ENCODE results near the gene SEMA6B.
"Not testable (repeated sequence)": the region's sequence is repeated elsewhere in the genome, so short reads cannot be mapped to it uniquely, and the experiment has no call there.

Gene SEMA6B

DNA sequence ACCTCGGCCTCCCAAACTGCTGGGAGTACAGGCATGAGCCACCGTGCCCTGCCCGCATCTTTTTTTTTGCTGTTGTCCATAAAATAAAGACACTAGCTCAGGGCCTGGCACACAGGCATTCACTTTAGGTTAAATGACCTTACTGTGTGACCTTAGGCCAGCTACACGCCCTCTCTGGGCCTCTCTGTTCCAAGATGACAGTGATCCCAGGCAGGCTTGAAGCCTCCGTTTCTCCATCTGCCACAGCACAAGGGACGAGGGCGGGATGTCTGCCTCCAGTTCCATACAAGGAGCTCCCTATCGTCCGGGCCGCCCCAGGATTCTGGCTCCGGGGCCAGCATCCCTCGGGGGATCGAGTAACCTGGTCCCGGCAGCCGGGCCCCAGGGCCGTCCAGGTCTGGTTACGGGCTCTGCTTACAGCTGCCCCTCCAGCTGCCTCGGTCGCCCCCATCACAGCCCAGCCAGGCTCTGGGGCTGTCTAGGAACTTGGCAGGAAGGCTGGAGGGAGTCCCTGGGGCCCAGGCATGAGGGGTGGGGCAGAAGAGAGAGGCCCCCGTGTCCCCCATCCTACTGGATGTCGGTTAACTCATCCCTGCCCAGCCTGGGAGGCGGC is 11.9 kb upstream of the SEMA6B start:
- no peak for DNase-seq

DNA sequence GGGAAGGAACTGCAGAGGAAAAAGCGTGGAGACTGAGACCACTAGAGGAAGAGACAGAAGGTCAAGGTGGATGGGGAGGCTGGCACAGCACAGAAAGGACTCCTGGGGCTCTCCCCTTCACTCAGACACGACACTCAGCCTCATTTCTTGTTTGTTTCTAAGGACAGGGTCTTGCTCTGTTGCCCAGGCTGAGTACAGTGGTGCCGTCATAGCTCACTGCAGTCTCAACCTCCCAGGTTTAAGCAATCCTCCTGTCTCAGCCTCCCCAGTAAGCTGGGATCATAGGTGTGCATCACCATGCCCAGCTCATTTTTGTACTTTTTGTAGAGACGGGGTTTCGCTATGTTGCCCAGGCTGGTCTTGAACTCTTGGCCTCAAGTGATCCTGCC is 11.4 kb upstream of the SEMA6B start:
- no peak for DNase-seq

DNA sequence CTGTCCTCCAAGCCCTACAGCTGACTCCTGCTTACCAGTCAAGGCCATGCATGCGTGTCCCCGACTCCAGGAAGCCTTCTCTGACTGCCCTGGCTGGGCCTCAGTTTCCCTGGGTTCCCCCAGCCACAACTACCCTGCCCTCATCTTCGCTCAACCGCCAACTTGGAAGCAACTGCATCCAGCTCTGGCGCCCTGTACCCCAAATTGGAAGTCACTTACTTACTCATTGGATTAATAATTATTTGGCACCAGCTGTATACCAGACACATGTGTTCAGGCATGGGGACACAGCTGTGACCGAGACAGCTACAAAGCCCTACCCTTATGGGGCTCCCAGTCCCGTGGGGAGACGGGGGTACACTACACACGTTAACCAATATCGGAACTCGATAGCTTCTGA is 10.9 kb upstream of the SEMA6B start:
- no peak for DNase-seq

DNA sequence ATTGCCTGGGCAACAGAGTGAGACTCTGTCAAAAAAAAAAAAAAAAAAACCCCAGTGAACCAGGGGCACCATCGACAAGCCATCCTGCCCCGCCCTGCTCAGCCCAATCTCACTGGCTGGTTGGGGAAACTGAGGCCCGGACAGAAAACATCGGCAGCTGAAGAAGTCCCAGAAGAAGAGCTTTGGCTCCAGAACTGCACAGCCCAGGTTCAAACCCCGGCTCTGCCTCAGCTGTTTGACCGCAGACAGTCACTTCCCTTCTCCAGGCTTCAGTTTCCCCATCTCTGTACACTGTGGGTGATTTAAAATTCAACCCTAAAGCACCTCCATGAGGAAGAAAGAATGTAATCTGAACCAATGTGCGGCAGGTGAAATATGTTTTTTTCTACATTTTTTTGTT is 9.4 kb upstream of the SEMA6B start:
- no peak for DNase-seq

DNA sequence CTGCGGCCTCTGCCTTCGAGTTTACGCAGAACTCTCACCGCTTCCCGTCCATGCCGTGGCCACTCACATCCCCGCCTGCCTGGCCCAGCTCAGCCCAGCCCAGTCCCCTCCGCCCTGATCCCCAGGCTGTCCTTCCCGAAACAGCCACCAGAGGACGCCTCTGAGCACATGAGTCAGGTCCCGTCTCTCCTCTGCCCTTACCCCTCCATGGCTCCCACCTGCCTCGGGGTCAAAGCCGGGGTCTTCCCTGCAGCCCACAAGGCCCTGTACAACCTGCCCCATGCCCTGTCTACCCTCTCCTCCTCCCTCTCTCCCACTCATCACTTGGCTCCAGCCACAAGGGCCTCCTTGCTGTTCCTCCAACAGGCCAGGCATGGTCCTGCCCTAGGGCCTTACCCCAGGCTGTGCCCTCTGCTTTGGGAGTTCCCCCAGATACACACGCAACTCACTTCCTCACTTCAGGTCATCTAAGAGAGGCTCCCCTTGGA is 8.1 kb upstream of the SEMA6B start:
- DNase-seq, result peak; percentile 82

DNA sequence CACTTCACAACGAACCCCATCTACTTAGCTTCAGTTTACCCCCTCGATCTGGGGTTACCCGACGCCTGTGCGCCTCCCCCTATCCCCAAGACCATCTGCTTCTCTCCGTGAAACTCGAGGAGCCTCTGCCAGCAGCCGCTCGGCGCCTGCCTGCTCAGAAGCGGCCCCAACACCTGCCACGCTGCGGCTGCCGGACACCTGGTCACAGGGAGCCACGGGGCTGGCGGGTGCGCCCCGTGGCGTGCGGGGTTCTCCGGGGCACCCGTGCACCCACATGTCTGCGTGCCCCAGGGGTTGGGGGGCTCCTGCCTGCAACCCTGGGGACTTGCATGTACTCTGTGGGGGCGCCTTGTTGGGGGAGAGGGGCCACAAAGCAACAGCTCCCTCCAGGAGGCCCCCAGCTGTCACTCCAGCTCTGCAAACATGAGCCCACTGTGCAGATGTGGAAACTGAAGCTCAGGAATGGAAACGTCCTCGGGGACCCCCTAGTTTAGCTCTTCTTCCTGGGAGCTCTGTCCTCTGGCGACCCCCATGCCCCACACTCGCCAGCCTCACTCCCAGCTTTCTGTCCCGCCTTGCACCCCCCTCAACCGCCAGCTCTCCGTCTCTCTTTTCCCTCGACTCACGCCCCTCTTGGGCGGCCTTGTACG is 7.0 kb upstream of the SEMA6B start:
- no peak for DNase-seq

DNA sequence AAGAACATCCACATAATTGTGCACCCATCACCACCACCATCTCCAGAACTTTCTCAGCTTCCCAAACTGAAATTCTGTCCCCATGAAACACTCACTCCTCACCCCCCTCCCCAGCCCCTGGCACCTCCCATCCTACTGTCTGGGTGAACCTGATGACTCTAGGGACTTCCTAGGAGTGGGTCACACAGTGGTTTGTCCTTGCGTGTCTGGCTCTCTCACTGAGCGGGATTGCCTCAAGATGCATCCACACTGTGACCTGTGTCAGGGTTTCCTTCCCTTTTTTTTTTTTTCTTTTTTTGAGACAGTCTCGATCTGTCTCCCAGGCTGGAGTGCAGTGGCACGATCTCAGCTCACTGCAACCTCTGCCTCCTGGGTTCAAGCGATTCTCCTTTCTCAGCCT is 4.1 kb upstream of the SEMA6B start:
- not testable (repeated sequence) for DNase-seq

DNA sequence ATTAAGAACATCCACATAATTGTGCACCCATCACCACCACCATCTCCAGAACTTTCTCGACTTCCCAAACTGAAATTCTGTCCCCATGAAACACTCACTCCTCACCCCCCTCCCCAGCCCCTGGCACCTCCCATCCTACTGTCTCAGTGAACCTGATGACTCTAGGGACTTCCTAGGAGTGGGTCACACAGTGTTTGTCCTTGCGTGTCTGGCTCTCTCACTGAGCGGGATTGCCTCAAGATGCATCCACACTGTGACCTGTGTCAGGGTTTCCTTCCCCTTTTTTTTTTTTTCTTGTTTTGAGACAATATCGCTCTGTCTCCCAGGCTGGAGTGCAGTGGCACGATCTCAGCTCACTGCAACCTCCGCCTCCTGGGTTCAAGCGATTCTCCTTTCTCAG is 2.6 kb upstream of the SEMA6B start:
- DNase-seq, result not testable (repeated sequence)

DNA sequence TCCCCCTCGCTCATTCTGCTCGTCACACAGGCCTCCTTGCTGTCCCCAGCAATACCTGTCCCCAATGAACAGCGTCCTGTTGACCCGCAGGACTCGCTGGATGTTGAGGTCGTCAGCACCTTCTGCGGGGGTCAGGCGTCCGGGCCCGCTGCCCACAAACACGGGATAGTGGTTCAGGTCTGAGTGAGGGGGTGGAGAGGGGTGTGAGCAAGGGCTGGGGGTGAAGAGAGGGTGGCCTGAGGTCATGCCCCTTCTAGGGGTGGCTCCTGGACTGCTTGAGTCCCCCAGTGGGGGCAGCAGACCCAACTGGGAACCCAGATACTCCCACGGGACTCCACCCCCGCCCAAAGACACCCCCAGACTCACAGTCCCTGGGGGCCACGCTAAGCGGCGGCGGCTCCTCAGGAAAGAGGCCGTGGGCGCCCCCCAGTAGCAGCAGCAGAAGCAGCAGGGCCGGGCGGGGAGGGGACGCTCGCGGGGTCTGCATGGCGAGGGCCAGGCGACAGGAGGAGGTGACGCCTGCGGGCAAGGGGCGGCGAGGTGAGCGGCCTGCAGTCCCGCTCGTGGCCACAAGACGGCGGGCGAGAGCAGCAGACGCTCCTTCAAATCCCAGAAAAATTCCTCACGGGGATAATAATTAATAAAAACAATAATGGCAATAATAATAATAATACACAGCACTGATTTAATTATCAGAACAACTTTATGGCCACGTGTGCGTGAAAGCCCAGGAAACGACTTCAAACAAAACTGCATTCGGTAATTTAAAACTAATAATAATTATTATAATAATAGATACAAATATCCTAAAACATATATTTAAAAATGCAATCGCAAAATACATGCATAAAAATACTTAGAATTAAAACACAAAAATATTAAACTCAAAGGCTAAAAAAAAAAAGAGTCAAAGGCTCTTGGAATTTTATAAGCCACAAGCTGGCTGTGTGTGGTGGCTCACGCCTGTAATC is 1.2 kb downstream of the SEMA6B start:
- peak; percentile 56 for DNase-seq

DNA sequence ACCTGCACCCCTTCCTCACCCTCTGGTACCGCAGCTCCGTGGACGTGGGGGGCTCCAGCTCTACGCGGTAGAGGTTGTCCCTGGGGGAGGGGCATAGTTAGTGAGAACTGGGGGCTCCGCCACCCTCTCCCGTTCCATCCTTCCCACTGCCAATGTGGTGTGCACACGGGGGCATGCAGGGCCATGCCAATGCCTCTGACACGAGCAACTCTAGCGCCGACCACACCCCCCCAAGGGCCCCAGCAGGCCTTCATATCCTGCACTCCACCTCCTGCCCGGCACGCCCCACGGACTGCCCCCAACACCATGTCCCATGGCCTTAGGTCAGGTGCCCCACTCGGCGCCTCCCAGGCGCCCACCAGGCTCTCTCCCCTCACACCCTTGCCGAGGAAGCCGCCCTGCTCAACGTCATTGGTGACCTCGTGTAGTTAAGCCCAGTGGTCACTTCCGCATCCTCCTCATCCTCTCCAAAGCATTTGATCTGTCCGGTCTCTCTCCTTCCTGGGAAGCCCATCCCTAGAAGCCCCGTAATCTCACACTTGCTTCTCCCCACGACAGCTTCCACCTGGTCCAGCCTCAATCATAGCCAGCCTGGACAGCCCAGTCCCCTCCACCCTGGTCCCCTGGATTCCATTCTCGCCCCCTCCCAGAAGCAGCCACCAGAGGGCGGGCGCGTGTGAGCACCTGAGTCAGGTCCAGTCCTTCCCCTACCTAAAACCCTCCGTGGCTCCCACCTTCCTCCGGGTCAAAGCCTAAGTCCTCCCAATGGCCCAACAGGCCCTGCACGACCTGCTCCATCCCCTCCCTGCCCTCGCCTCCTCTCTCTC is 2.1 kb downstream of the SEMA6B start:
- DNase-seq, result peak; percentile 56

DNA sequence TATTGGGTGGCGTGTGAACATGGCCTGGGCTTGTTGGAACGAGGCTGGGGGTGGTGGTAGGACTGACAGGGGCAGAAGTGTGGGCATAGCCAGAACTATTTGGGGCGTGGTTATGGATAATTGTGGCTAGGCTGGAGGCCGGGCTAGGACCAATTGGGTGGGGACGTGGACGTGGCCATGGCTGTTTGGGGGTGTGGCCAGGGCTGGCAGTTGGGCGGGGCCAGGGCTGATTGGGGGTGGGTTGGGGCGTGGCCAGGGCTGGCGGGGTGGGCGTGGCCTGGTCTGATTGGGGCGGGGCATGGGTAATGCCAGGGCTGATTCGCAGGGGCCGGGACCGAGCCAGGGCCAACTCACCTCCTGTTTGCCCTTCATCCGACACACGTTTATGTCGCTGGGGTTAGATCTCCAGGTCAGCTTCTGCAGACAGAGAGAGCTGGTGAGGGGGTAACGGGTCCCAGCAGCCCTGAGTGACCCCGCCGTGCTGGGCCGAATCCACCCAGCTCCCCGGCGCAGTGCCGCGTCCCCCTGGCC is 2.8 kb downstream of the SEMA6B start:
- peak; percentile 65 for DNase-seq

DNA sequence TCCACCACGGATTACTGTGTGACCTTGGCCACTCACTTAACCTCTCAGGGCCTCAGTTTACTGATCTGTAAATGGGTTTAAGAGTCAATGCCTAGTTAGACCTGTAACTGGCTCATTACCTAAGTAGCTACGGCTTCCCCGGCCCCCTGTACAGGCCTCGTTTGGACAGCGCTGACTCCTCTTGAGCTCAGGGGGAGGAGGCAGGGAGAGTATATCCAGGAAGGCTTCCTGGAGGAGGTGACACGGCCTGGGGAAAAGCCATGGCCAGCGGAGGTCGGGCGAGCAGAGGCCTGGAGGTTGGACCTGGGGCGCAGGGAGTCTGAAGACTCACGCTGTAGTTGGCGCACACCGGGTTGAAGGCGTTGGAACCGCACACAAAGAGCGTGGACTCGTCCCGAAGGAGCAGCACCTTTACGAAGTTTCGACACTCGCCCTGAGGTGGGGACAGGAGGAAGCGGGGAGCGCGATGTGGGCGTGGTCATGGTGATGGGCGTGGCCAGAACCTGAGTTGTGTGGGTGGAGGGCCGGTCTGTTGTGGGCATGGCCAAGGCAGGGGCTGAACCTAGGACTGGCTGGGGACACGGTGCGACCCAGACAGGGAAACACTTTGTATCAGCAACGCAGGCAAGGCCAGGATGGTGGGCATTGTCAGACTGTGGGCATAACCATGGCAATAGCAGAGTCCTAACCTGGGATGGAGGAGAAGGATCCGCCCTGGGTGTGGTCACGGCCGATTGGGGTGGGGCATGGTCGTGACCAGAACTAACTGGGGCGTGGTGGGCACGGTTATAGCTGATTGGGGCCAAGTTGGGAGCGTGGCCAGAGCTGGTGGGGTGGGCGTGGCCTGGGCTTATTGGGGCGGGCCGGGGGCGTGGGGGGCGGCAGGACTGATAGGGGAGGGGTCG is 3.6 kb downstream of the SEMA6B start:
- DNase-seq, result peak; percentile 17

DNA sequence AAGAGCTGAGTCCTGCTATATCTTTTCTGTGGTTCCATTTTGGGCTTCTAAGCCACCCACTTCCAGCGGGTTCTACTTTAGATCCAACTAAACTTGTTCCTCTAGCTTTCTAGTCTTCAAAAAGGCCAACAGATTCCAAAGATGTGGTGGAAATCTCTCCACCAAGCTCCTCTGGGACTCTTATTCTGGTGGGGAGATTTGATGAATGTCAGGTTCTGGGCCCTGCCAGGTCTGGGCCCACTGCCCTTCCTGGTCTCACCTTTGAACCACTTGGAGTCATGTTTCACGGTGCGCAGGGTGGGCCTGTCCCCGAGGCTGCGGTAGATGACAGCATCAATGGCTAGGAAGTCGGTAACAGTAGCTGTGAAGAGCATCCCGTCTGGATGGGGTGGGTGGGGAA is 4.8 kb downstream of the SEMA6B start:
- no peak for DNase-seq

DNA sequence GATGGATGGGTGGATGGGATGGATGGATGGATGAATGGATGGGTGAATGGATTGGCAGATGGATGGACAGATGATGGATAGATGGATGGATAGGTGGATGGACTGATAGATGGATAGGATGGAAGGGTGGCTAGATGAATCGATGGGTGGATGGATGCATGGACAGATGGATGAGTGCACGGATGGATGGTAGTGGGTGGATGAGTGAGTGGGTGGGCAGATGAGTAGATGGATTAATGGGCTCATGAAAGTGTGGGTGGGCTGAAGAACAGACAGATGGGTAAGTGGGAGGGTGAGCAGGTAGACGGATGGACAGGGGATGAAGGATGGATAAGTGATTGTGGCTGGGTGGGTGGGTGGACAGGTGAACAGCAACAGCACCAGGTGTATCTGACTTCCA is 5.7 kb downstream of the SEMA6B start:
- no peak for DNase-seq

DNA sequence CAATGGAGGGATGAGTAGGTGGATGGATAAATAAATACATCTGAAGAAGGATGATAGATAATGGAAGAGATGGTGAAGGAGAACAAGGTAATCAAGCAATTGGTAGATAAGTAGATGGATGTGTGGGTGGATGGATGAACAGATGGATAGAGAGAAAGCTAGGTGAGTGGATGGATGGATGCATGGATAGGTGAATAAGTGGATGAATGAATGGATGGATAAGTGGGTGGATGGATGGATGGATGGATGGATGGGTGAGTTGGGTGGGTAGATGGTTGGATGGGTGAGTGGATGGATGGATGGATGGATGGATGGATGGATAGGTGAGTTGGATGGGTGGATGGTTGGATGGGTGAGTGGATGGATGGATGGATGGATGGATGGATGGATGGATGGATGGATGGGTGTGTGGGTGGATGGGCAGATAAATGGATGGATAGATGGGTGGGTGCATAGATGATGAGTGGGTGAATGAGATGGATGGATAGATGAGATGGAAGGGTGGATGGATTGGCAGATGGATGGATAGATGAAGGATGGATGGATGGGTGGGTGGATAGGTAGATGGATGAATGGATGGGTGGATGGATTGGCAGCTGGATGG is 6.3 kb downstream of the SEMA6B start:
- DNase-seq, result no peak

DNA sequence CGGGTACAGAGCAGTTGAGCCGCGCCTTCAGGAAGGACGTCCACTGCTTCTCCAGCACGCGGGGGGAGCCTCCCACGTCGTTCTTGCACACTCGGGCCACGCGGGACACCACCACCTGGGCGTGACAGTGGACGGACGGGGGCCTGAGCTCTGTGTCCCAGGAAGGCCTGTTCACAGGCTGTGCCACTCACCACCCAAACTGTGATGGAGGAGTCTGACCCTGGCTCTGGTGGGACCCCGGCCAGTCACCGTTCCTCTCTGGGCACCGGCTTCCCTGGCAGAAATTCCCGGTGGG is 7.0 kb downstream of the SEMA6B start:
- no peak for DNase-seq

DNA sequence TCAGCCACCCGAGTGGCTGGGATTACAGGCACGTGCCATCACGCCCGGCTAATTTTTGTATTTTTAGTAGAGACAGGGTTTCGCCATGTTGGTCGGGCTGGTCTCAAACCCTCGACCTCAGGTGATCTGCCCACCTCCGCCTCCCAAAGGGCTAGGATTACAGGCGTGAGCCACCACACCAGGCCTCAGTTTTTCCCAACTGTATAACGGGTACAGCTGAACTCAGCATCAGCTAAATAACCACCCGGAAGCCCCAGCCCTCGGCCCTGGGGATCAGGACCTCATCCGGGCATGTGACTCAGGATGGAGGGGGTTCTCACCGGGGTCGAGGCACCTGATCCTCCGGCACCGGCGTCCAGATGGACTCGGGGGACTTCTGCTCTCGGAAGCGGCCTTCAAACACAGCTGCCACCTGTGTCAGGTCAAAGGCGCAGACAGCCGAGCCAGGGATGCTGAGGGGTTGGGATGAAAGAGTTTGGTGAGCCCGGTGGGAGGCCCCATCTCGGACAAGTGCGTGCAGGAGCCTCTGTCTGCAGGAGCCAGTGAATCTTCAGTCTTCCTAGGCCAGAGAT is 8.9 kb downstream of the SEMA6B start:
- DNase-seq, result no peak

DNA sequence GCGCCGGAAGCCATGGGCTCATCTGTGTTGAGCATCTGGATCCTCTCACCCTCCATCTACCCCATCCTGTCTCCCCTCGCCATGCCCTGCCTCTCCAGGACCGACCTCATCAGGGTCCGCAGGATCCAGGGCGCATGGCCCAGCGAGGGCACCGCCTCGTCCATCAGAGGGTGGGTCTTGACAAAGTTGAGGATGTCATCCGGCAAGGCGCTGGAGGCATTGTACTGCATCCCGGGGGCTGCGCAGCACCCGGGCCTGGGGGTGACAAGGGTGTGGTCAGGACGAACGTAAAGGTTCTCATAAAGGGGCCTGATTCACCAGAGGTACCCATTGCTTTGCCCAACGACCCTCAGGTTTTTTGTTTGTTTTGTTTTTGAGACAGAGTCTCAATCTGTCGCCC is 9.5 kb downstream of the SEMA6B start:
- DNase-seq, result no peak

DNA sequence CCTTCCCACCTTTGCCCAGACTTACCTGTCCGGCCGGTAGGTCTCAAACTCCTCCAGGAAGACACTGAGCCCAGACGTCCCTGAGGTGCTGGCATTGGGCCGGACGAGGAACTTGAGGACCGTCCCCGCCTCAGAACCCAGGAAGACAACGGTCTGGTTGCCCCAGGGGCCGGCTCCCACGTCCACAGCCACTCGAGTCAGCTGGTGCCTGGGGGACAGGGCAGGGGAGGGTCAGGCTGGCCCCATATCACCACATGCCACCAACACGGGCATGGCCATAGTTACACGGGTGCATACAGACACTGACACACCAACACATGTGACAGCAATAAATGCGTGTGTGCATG is 11.3 kb downstream of the SEMA6B start:
- no peak for DNase-seq

DNA sequence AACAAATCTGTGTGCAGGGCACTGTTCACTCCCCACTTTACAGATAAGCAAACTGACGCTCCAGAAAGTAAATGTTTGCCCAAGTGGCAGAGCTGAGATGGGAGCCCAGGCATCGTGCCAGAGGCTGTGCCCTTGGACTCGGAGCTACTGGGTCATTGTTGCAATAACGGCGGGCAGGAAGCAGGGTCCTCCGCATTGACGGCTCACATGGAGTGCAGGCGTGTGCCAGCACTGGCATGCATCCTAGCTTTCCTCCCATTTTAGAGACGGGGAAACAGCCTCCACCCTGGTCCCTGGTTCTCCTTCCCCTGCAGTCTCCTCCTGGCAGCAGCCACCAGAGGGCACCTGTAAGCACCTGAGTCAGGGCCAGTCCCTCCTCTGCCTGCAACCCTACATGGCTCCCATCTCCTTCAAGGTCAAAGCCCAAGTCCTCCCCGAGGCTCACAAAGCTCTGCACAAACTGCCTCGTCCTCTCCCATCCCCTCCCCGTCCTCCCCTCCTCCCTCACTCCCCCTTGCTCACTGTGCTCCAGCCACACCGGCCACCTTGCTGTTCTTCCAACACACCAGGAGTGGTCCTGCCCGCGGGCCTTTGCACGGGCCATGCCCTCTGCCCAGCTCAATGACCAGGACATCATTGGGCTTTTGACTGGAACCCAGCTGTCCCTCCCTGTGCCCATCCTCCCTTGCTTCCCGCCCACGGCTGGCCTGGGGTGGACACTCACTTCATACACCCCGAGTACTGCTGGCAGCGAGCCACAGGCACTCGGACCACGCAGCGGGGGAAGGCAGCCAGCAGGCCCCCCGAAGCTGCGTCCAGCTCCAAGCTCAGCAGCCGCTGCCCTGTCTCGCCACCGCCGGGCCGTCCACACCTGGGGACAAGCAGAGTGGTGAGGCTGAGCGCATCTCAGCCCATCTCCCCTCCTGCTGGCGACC is 11.9 kb downstream of the SEMA6B start:
- peak; percentile 57 for DNase-seq

Data from activated CD4-positive, alpha-beta T cell treated with anti-CD3 and anti-CD28 coated beads for 48 hours (primary cell).